Ureter (tissue), 1 donor: ENCODE results near the gene SLC25A21. TPM values are rescaled to one million over a fixed set of nuclear protein-coding genes. Genes with fewer than 3 reads are reported as not detected.
"Not testable (repeated sequence)": the region's sequence is repeated elsewhere in the genome, so short reads cannot be mapped to it uniquely, and the experiment has no call there.

Experiments used
- DNase-seq: peaks from one replicate; pipeline ENCODE4 v3.0.0-alpha.2; 2020; ENCODE audit warnings: low spot score
- total RNA-seq: library from RNA; stranded (reverse); gene quantifications from one replicate; pipeline ENCODE4 v1.2.4, GENCODE V29; 2023
- donor health status: DM: yes; HTN: yes; CAD: no.

SLC25A21 gene
- total RNA-seq, 1 donor from 2014 or later, result 2.2 TPM

GRCh38 chr14:37186865-37187264 is 14.5 kb upstream of the SLC25A21 start:
- DNase-seq, result no peak

- DNase-seq, result no peak
Measured at GRCh38 chr14:37185670-37186069, 13.3 kb upstream of the SLC25A21 start.

- DNase-seq, result not testable (repeated sequence)
Measured at GRCh38 chr14:37184520-37184919, 12.1 kb upstream of the SLC25A21 start.

- DNase-seq, result no peak
Measured at GRCh38 chr14:37181441-37181840, 9.0 kb upstream of the SLC25A21 start.

- not testable (repeated sequence) for DNase-seq
Measured at GRCh38 chr14:37180886-37181285, 8.5 kb upstream of the SLC25A21 start.

- no peak for DNase-seq
Measured at GRCh38 chr14:37179896-37180502, 7.6 kb upstream of the SLC25A21 start.

- no peak for DNase-seq
Measured at GRCh38 chr14:37172936-37173614, 669 bp upstream of the SLC25A21 start.

- no peak for DNase-seq
Measured at GRCh38 chr14:37171678-37172023, 755 bp downstream of the SLC25A21 start.

- no peak for DNase-seq
Measured at GRCh38 chr14:37170993-37171392, 1.4 kb downstream of the SLC25A21 start.

GRCh38 chr14:37170237-37170636 is 2.2 kb downstream of the SLC25A21 start:
- DNase-seq, result no peak

- DNase-seq, result no peak
Measured at GRCh38 chr14:37168721-37169120, 3.7 kb downstream of the SLC25A21 start.

GRCh38 chr14:37167151-37168047 is 5.0 kb downstream of the SLC25A21 start:
- DNase-seq, result no peak

- DNase-seq, result no peak
Measured at GRCh38 chr14:37165794-37166193, 6.6 kb downstream of the SLC25A21 start.

- DNase-seq, result not testable (repeated sequence)
Measured at GRCh38 chr14:37162307-37162706, 10.1 kb downstream of the SLC25A21 start.

GRCh38 chr14:37157987-37158386 is 14.4 kb downstream of the SLC25A21 start:
- DNase-seq, result no peak

GRCh38 chr14:37153483-37153882 is 18.9 kb downstream of the SLC25A21 start:
- DNase-seq, result no peak

GRCh38 chr14:37153005-37153404 is 19.4 kb downstream of the SLC25A21 start:
- DNase-seq, result no peak

GRCh38 chr14:37150414-37150813 is 22.0 kb downstream of the SLC25A21 start:
- DNase-seq, result no peak

- no peak for DNase-seq
Measured at GRCh38 chr14:37147310-37147880, 25.0 kb downstream of the SLC25A21 start.

- DNase-seq, result not testable (repeated sequence)
Measured at GRCh38 chr14:37146438-37146837, 26.0 kb downstream of the SLC25A21 start.

GRCh38 chr14:37145395-37145794 is 27.0 kb downstream of the SLC25A21 start:
- DNase-seq, result no peak

GRCh38 chr14:37144729-37145363 is 27.6 kb downstream of the SLC25A21 start:
- DNase-seq, result no peak
